Skeletal muscle satellite cell (primary cell): Measurements from ENCODE around the gene TJP2.

ENCODE experiments used
- H3K27me3 ChIP-seq: 2 replicates; pipeline ENCODE4 v1.7.0; 2013; ENCODE audit warnings: low read length; ENCODE audit not compliant: control insufficient read depth, insufficient read depth
- H3K36me3 ChIP-seq: 2 replicates; pipeline ENCODE4 v1.7.0; 2013; ENCODE audit warnings: mild to moderate bottlenecking, control low read depth, low read length; ENCODE audit not compliant: insufficient read depth
- H3K4me1 ChIP-seq: 2 replicates; pipeline ENCODE4 v1.7.0; 2013; ENCODE audit warnings: low read length; ENCODE audit not compliant: control insufficient read depth, insufficient read depth
- H3K4me2 ChIP-seq: 2 replicates; pipeline ENCODE4 v1.7.0; 2013; ENCODE audit warnings: mild to moderate bottlenecking, low read length
- H3K4me3 ChIP-seq: 2 replicates; pipeline ENCODE4 v1.7.0; 2013; ENCODE audit warnings: low read length
- H3K9ac ChIP-seq: 2 replicates; pipeline ENCODE4 v1.7.0; 2013; ENCODE audit warnings: mild to moderate bottlenecking, low read depth, low read length, moderate library complexity
- H3K9me3 ChIP-seq: replicated peaks from 2 replicates; pipeline ENCODE4 v1.7.0; 2013; ENCODE audit warnings: mild to moderate bottlenecking, control low read depth, low read length

TJP2 gene

GRCh38 chr9:69213647-69214046 is 39.6 kb downstream of the TJP2 start:
- H3K27me3 ChIP-seq: no peaks in the 10 kb centered on the region
- H3K4me1 ChIP-seq: no peaks in the 10 kb centered on the region
- H3K9ac ChIP-seq: no peak overlapping the region
- H3K4me2 ChIP-seq: no peak overlapping the region
- H3K4me3 ChIP-seq: no peak overlapping the region
- peaks cover 4% of the 10 kb centered on the region for H3K36me3 ChIP-seq
- no peaks in the 10 kb centered on the region for H3K9me3 ChIP-seq

DNA sequence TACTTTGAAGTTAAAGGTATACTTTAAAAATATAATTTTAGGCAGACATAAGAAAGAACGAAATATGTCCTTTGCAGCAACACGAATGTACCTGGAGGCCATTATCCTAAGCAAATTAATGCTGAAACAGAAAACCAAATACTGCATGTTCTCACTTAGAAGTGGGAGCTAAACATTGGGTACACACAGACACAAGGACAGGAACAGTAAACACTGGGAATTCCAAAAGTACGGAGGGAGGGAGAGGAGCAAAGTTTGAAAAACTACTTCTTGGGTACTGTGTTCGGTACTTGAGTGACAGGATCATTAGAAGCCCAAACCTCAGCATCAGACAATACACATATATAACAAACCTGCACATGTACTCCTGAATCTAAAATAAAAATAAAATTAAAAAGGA is 40.9 kb downstream of the TJP2 start:
- Histone ChIP-seq H3K4me1 (no peaks in the 10 kb centered on the region), H3K4me3 (no peak overlapping the region), H3K9ac (no peak overlapping the region), H3K4me2 (no peak overlapping the region), H3K9me3 (no peaks in the 10 kb centered on the region), H3K36me3 (peaks cover 4% of the 10 kb centered on the region), H3K27me3 (no peaks in the 10 kb centered on the region)

DNA sequence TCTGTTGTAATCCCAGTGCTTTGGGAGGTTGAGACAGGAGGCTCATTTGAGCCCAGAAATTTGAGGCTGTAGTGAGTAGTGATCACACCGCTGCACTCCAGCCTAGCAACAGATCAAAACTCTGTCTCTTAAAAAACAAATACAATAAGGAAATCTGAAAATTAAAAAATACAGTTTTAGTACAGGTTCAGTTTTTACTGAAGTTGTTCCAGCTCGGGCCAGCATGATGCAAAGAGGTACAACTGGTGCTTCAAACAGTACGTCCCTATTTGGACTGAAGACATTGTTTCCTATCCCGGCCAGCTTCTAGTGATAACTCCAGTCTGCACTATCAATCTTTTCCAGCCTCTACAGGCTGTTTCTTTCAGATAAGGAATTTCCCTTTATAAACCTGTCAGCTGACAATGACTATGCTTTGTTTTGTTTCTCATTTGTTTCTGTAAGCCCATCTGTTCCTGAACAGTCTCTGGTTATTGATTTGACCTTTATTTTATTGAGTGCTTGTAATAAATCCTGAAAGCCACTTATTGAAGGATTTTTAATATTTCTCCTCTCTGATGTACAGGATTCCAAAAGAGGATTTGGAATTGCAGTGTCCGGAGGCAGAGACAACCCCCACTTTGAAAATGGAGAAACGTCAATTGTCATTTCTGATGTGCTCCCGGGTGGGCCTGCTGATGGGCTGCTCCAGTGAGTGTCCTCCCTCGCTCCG is 41.9 kb downstream of the TJP2 start:
- H3K36me3 ChIP-seq: peaks cover 4% of the 10 kb centered on the region
- no peaks in the 10 kb centered on the region for H3K27me3 ChIP-seq
- H3K4me3 ChIP-seq: no peak overlapping the region
- no peaks in the 10 kb centered on the region for H3K9me3 ChIP-seq
- H3K4me2 ChIP-seq: no peak overlapping the region
- H3K4me1 ChIP-seq: no peaks in the 10 kb centered on the region
- H3K9ac ChIP-seq: no peak overlapping the region

DNA sequence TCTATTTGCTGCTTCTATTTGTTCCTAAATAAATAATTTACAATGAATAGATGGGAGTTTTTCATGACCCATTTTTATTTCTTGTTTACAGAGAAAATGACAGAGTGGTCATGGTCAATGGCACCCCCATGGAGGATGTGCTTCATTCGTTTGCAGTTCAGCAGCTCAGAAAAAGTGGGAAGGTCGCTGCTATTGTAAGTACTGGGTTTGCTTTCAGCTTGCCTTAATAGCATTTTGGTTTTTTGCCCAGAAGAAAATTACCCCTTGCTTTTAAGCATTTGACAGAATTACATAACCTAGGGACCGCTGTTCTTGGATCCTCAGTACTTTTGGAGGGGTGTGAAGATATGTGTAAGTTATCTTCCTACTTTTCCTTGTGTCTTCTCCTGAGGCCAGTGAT is 44.1 kb downstream of the TJP2 start:
- Histone ChIP-seq H3K4me1 (no peaks in the 10 kb centered on the region), H3K36me3 (peaks cover 4% of the 10 kb centered on the region), H3K4me3 (no peak overlapping the region), H3K9me3 (no peaks in the 10 kb centered on the region), H3K4me2 (no peak overlapping the region), H3K27me3 (no peaks in the 10 kb centered on the region), H3K9ac (no peak overlapping the region)

DNA sequence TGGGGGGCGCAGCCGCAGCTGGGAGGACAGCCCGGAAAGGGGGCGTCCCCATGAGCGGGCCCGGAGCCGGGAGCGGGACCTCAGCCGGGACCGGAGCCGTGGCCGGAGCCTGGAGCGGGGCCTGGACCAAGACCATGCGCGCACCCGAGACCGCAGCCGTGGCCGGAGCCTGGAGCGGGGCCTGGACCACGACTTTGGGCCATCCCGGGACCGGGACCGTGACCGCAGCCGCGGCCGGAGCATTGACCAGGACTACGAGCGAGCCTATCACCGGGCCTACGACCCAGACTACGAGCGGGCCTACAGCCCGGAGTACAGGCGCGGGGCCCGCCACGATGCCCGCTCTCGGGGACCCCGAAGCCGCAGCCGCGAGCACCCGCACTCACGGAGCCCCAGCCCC is 47.0 kb downstream of the TJP2 start:
- H3K4me3 ChIP-seq: no peak overlapping the region
- no peak overlapping the region for H3K9ac ChIP-seq
- peaks cover 6% of the 10 kb centered on the region for H3K36me3 ChIP-seq
- H3K27me3 ChIP-seq: no peaks in the 10 kb centered on the region
- H3K9me3 ChIP-seq: no peaks in the 10 kb centered on the region
- H3K4me1 ChIP-seq: no peaks in the 10 kb centered on the region
- no peak overlapping the region for H3K4me2 ChIP-seq

- H3K27me3 ChIP-seq: no peaks in the 10 kb centered on the region
- H3K4me2 ChIP-seq: no peak overlapping the region
- no peak overlapping the region for H3K4me3 ChIP-seq
- H3K36me3 ChIP-seq: peaks cover 8% of the 10 kb centered on the region
- no peak overlapping the region for H3K9ac ChIP-seq
- no peaks in the 10 kb centered on the region for H3K9me3 ChIP-seq
- H3K4me1 ChIP-seq: no peaks in the 10 kb centered on the region
Observed at GRCh38 chr9:69222970-69223369, 48.9 kb downstream of the TJP2 start.

- H3K9me3 ChIP-seq: no peaks in the 10 kb centered on the region
- no peak overlapping the region for H3K4me2 ChIP-seq
- H3K36me3 ChIP-seq: peaks cover 9% of the 10 kb centered on the region
- H3K9ac ChIP-seq: no peak overlapping the region
- H3K27me3 ChIP-seq: no peaks in the 10 kb centered on the region
- no peak overlapping the region for H3K4me3 ChIP-seq
- no peaks in the 10 kb centered on the region for H3K4me1 ChIP-seq
Observed at GRCh38 chr9:69223605-69224004, 49.5 kb downstream of the TJP2 start.

GRCh38 chr9:69229367-69229766 is 55.3 kb downstream of the TJP2 start:
- peaks cover 18% of the 10 kb centered on the region for H3K36me3 ChIP-seq
- no peaks in the 10 kb centered on the region for H3K4me1 ChIP-seq
- H3K27me3 ChIP-seq: no peaks in the 10 kb centered on the region
- no peak overlapping the region for H3K4me3 ChIP-seq
- H3K4me2 ChIP-seq: no peak overlapping the region
- H3K9ac ChIP-seq: no peak overlapping the region
- no peaks in the 10 kb centered on the region for H3K9me3 ChIP-seq

DNA sequence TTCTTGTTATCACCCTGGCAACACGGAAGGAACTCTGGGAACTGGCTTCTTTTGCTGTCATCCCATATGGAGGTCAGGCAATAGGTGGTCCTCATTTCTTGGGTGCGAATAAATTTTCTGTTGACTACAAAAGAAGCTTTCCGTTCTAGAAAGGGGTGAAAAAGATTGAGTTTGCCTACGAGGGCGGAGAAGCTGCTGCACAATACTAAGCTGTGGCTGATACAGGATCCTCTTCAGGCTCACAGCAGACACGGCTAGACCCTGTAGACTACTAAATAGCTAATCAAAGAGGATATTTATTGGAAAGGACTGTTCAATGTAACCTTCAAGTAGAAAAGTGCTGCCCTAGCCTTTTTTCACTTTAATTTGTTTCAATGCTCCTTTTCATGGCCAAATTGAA is 58.1 kb downstream of the TJP2 start:
- H3K36me3 ChIP-seq: peaks cover 22% of the 10 kb centered on the region

GRCh38 chr9:69234683-69235082 is 60.6 kb downstream of the TJP2 start:
- Histone ChIP-seq H3K4me1 (no peaks in the 10 kb centered on the region), H3K27me3 (no peaks in the 10 kb centered on the region), H3K9ac (no peak overlapping the region), H3K9me3 (no peaks in the 10 kb centered on the region), H3K36me3 (peaks cover 11% of the 10 kb centered on the region), H3K4me2 (no peak overlapping the region), H3K4me3 (no peak overlapping the region)

More for the DNA sequence above, 58.1 kb downstream of the TJP2 start:
- Histone ChIP-seq H3K27me3 (no peaks in the 10 kb centered on the region), H3K4me2 (no peak overlapping the region), H3K9me3 (no peaks in the 10 kb centered on the region), H3K4me3 (no peak overlapping the region), H3K9ac (no peak overlapping the region), H3K4me1 (no peaks in the 10 kb centered on the region)

GRCh38 chr9:69236188-69236587 is 62.1 kb downstream of the TJP2 start:
- no peak overlapping the region for H3K4me3 ChIP-seq
- H3K9me3 ChIP-seq: no peaks in the 10 kb centered on the region
- no peak overlapping the region for H3K4me2 ChIP-seq
- H3K36me3 ChIP-seq: peaks cover 17% of the 10 kb centered on the region
- no peaks in the 10 kb centered on the region for H3K4me1 ChIP-seq
- no peak overlapping the region for H3K9ac ChIP-seq
- H3K27me3 ChIP-seq: no peaks in the 10 kb centered on the region

GRCh38 chr9:69237702-69238295 is 63.7 kb downstream of the TJP2 start:
- H3K4me1 ChIP-seq: no peaks in the 10 kb centered on the region
- H3K4me2 ChIP-seq: no peak overlapping the region
- no peak overlapping the region for H3K9ac ChIP-seq
- no peak overlapping the region for H3K4me3 ChIP-seq
- no peaks in the 10 kb centered on the region for H3K27me3 ChIP-seq
- no peaks in the 10 kb centered on the region for H3K9me3 ChIP-seq
- peaks cover 17% of the 10 kb centered on the region for H3K36me3 ChIP-seq
